Endothelial cell of umbilical vein (primary cell): Measurements from ENCODE around the gene SLC25A31. TPM values are rescaled to one million over a fixed set of nuclear protein-coding genes. Genes with fewer than 3 reads are reported as not detected.

ENCODE experiments used
- BruUV-seq: library from RNA; stranded (reverse); fragments of 400-500 nt; replicated peaks from 2 replicates; lab custom pipeline; 2021; lab: Mats Ljungman, UMichigan
- CTCF ChIA-PET: fragments of 300-600, 350-600 bp; sonication (Branson Sonifier 250); formaldehyde crosslinking; loops from one replicate; lab custom pipeline; 2021; ENCODE audit warnings: antibody characterized with exemption, inconsistent platforms; lab: Charles Lee
- POLR2A ChIA-PET: fragments of 300-600, 350-600 bp; sonication (Branson Sonifier 250); formaldehyde crosslinking; loops from one replicate; lab custom pipeline; 2021; ENCODE audit warnings: antibody characterized with exemption, inconsistent platforms; lab: Charles Lee
- DNase-seq: peaks from one replicate; pipeline ENCODE4 v3.0.0-alpha.2; 2011; ENCODE audit warnings: low read depth, low spot score
- FAIRE-seq: peaks from 2 replicates; lab custom pipeline; 2011; peaks lifted over from hg19 to GRCh38; lab: Jason Lieb, UNC
- H2AFZ ChIP-seq: 2 replicates; pipeline ENCODE4 v1.6.0; 2012; ENCODE audit warnings: low read depth, low read length, control low read depth, inconsistent platforms
- H3K27ac ChIP-seq: 2 replicates; pipeline ENCODE4 v1.5.1; 2011; ENCODE audit warnings: low read depth, mild to moderate bottlenecking, control low read depth, low read length, moderate library complexity; ENCODE audit not compliant: insufficient read depth
- H3K27me3 ChIP-seq, 2 experiments: 2 replicates each; pipeline versions ENCODE4 v1.6.0 to v1.6.1; 2011; ENCODE audit warnings: low read length in 2 of 2, mixed read lengths in 1 of 2; ENCODE audit not compliant: control insufficient read depth in 2 of 2, insufficient read depth in 2 of 2
- H3K36me3 ChIP-seq, 2 experiments: 2 replicates in 1 of 2; 3 replicates in 1 of 2; pipeline ENCODE4 v1.5.1; 2011; ENCODE audit warnings: low read length in 2 of 2, mild to moderate bottlenecking in 1 of 2, moderate library complexity in 1 of 2; ENCODE audit not compliant: control insufficient read depth in 2 of 2, insufficient read depth in 2 of 2; ENCODE audit errors: extremely low read depth in 1 of 2
- H3K4me1 ChIP-seq: 3 replicates; pipeline ENCODE4 v1.5.1; 2011; ENCODE audit warnings: mild to moderate bottlenecking, low read length; ENCODE audit not compliant: control insufficient read depth, insufficient read depth; ENCODE audit errors: extremely low read depth
- H3K4me2 ChIP-seq: 2 replicates; pipeline ENCODE4 v1.6.1; 2011; ENCODE audit warnings: low read length, control low read depth, mixed read lengths; ENCODE audit not compliant: insufficient read depth
- H3K4me3 ChIP-seq, 3 experiments: fragments of 200-600 bp in 1 of 3; sonication (generic), shearing (Covaris generic) in 1 of 3; replicated peaks in 1 of 3; 2 replicates each; pipeline ENCODE4 v1.5.1; 2011 to 2016; ENCODE audit warnings: control low read depth in 3 of 3, low read length in 3 of 3, mild to moderate bottlenecking in 2 of 3, inconsistent platforms in 1 of 3, low read depth in 1 of 3, moderate library complexity in 1 of 3; ENCODE audit not compliant: insufficient read depth in 1 of 3
- H3K79me2 ChIP-seq: 2 replicates; pipeline ENCODE4 v1.6.0; 2012; ENCODE audit warnings: low read length, inconsistent platforms; ENCODE audit not compliant: control insufficient read depth, insufficient read depth
- H3K9ac ChIP-seq: replicated peaks from 2 replicates; pipeline ENCODE3; 2011; ENCODE audit warnings: low read length, control low read depth; ENCODE audit not compliant: insufficient read depth; ENCODE audit errors: extremely low read depth
- H3K9me1 ChIP-seq: replicated peaks from 3 replicates; pipeline ENCODE4 v1.6.0; 2011; ENCODE audit warnings: mild to moderate bottlenecking, low read length; ENCODE audit not compliant: control insufficient read depth, insufficient read depth; ENCODE audit errors: extremely low read depth
- H3K9me3 ChIP-seq: replicated peaks from 2 replicates; pipeline ENCODE4 v1.5.1; 2012; ENCODE audit warnings: low read length, inconsistent platforms; ENCODE audit not compliant: control insufficient read depth, insufficient read depth
- H4K20me1 ChIP-seq: replicated peaks from 2 replicates; pipeline ENCODE3; 2011; ENCODE audit warnings: mild to moderate bottlenecking, low read length; ENCODE audit not compliant: control insufficient read depth, insufficient read depth; ENCODE audit errors: extremely low read depth
- CTCF ChIP-seq, 2 donors: IDR thresholded peaks; 1 replicate in 1 of 2; 2 replicates in 1 of 2; pipeline ENCODE4 v1.5.1; 2011; ENCODE audit warnings: low read length in 2 of 2, mild to moderate bottlenecking in 2 of 2, moderate library complexity in 2 of 2, control low read depth in 1 of 2, inconsistent platforms in 1 of 2, low read depth in 1 of 2; ENCODE audit not compliant: insufficient read depth in 1 of 2; ENCODE audit errors: extremely low read depth in 1 of 2
- EZH2 ChIP-seq: IDR thresholded peaks from 2 replicates; pipeline ENCODE4 v1.6.1; 2012; ENCODE audit warnings: borderline replicate concordance, low read depth, mild to moderate bottlenecking, moderate library complexity, low read length, inconsistent platforms; ENCODE audit not compliant: severe bottlenecking
- FOS ChIP-seq: IDR thresholded peaks from 2 replicates; pipeline ENCODE4 v1.6.1; 2011; ENCODE audit warnings: mild to moderate bottlenecking, low read length, moderate library complexity, borderline replicate concordance; ENCODE audit not compliant: insufficient read depth
- GATA2 ChIP-seq: IDR thresholded peaks from 2 replicates; pipeline ENCODE4 v1.7.0; 2011; ENCODE audit warnings: low read depth, mild to moderate bottlenecking, moderate library complexity, mixed read lengths, low read length; ENCODE audit not compliant: insufficient read length, insufficient read depth
- JUN ChIP-seq: IDR thresholded peaks from 2 replicates; pipeline ENCODE4 v1.6.1; 2011; ENCODE audit warnings: borderline replicate concordance, low read depth; ENCODE audit not compliant: insufficient read length, insufficient read depth
- MAX ChIP-seq: IDR thresholded peaks from 2 replicates; pipeline ENCODE4 v1.6.1; 2011; ENCODE audit not compliant: insufficient read depth, insufficient read length
- MYC ChIP-seq: IDR thresholded peaks from one replicate; pipeline ENCODE4 v1.6.1; 2011; ENCODE audit warnings: mild to moderate bottlenecking, low read depth, low read length
- POLR2A ChIP-seq: IDR thresholded peaks from 2 replicates; pipeline ENCODE4 v1.6.1; 2012; ENCODE audit warnings: low read depth, mild to moderate bottlenecking, control low read depth, low read length
- POLR2AphosphoS5 ChIP-seq: IDR thresholded peaks from 2 replicates; pipeline ENCODE4 v1.6.1; 2012; ENCODE audit warnings: low read depth, mild to moderate bottlenecking, control low read depth, low read length, moderate library complexity; ENCODE audit not compliant: insufficient read depth
- dilution Hi-C: fragments of 300-500 bp; cut with MboI; formaldehyde crosslinking; loops from one replicate; pipeline ENCODE4 v1.15.0; 2019; ENCODE audit warnings: low sequenced_read_pairs; ENCODE audit not compliant: extremely low pct_ligation_motif_present
- intact Hi-C: fragments of 100-400 bp; cut with micrococcal nuclease; formaldehyde crosslinking; loops from one replicate; pipeline ENCODE4 v1.10.0; 2022
- polyA plus RNA-seq, 4 experiments: library from polyadenylated mRNA; depleted of rRNA in 3 of 4; stranded (reverse) in 3 of 4; unstranded in 1 of 4; fragments of >200 nt; gene quantifications; 2 replicates each; pipeline versions ENCODE4 v1.2.1 to v1.2.3, GENCODE V29; 2011 to 2012; ENCODE audit warnings: missing spikeins in 1 of 4
- total RNA-seq: library from RNA; stranded (reverse); gene quantifications from 2 replicates; pipeline ENCODE4 v1.2.3, GENCODE V29; 2021

Gene SLC25A31
- total and polyA plus RNA-seq, 2 donors (not counting 3 experiments of a cell fraction or from before 2014, with no cell fraction given) = not detected

GRCh38 chr4:127791391-127791790 lies 61.2 kb downstream of the SLC25A31 start:
- Histone ChIP-seq H3K9me1 (no peaks in the 10 kb centered on the region), H3K4me3 (no peak overlapping the region), H3K27ac (no peak overlapping the region), H4K20me1 (no peaks in the 10 kb centered on the region), H3K79me2 (no peaks in the 10 kb centered on the region), H3K9me3 (no peaks in the 10 kb centered on the region), H2AFZ (no peak overlapping the region), H3K4me1 (no peaks in the 10 kb centered on the region), H3K9ac (no peak overlapping the region), H3K27me3 (no peaks in the 10 kb centered on the region), H3K4me2 (no peak overlapping the region), H3K36me3 (no peaks in the 10 kb centered on the region)
- ChIA-PET CTCF (no interaction called here), POLR2A (no interaction called here)
- TF ChIP-seq CTCF (IDR thresholded peaks at IDR 0.05; ENCODE audit: extremely low read depth in 1 of 2, insufficient read depth in 1 of 2, low read depth in 1 of 2, low read length in 2 of 2) = no peak
- no peak for TF ChIP-seq EZH2
- TF ChIP-seq GATA2 = no peak
- TF ChIP-seq POLR2AphosphoS5 = no peak
- TF ChIP-seq FOS = no peak
- no peak for TF ChIP-seq MAX
- TF ChIP-seq MYC = no peak
- no peak for TF ChIP-seq JUN
- TF ChIP-seq POLR2A = no peak
- DNase-seq (no peak), FAIRE-seq (no peak)
- intact Hi-C loops (no loop called here), dilution Hi-C loops (no loop called here)
- BruUV-seq = no TSS peak
